Brain microvascular endothelial cell (primary cell): ENCODE results near the gene USH2A.
A peak's percentile ranks its signal among the peaks of the same experiment; 100 is the strongest.

Experiments used
- DNase-seq: peaks from one replicate; pipeline ENCODE4 v3.0.0-alpha.2; 2020
- H3K27ac ChIP-seq: fragments of 250-450 bp; sonication (Bioruptor Pico); 2 replicates; pipeline ENCODE4 v1.5.1; 2020; ENCODE audit warnings: mild to moderate bottlenecking, moderate library complexity
- H3K27me3 ChIP-seq: fragments of 250-450 bp; sonication (Bioruptor Pico); replicated peaks from 2 replicates; pipeline ENCODE4 v1.5.1; 2020; ENCODE audit warnings: mild to moderate bottlenecking
- H3K36me3 ChIP-seq: fragments of 250-450 bp; sonication (Bioruptor Pico); replicated peaks from 2 replicates; pipeline ENCODE4 v1.5.1; 2020; ENCODE audit warnings: mild to moderate bottlenecking
- H3K4me3 ChIP-seq: 2 replicates; pipeline ENCODE4 v1.5.1; 2011; ENCODE audit warnings: low read depth, mild to moderate bottlenecking, control low read depth, low read length, moderate library complexity
- in situ Hi-C: cut with HindIII; loops from 2 replicates; pipeline ENCODE4 v1.10.0; 2017; ENCODE audit warnings: low sequenced_read_pairs, low pct_ligation_motif_present
- TF ChIP-seq, protein P1 (sequence below): IDR thresholded peaks from 2 replicates; pipeline ENCODE4 v1.5.1; 2011; ENCODE audit warnings: low read depth, mild to moderate bottlenecking, moderate library complexity, low read length, control low read depth, inconsistent platforms; ENCODE audit errors: missing control alignments

The USH2A gene

DNA sequence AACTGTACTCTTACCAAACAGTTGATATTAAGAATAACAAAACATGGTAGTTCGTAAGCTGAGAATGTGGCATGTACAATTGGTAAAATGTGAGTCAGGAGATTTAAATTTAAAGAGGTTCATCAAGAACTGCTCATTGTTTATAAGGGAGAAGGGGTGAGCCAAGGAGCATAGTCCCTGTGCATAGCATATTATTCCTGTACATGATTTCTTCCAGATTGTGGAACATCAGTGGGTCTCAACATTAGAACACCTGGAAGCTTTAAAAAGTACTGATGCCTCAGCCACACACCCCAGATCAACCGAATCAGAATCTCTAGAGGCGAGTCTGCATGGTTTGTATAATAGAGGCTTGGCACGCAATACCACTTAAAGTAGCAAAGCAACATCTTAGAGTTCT is 800.1 kb downstream of the USH2A start:
- H3K4me3 ChIP-seq, result no peak overlapping the region
- in situ Hi-C loops, result no loop called here
- no peak for DNase-seq
- no peak overlapping the region for H3K27ac ChIP-seq
- peaks cover 4% of the 10 kb centered on the region for H3K36me3 ChIP-seq
- TF ChIP-seq, protein P1, sequence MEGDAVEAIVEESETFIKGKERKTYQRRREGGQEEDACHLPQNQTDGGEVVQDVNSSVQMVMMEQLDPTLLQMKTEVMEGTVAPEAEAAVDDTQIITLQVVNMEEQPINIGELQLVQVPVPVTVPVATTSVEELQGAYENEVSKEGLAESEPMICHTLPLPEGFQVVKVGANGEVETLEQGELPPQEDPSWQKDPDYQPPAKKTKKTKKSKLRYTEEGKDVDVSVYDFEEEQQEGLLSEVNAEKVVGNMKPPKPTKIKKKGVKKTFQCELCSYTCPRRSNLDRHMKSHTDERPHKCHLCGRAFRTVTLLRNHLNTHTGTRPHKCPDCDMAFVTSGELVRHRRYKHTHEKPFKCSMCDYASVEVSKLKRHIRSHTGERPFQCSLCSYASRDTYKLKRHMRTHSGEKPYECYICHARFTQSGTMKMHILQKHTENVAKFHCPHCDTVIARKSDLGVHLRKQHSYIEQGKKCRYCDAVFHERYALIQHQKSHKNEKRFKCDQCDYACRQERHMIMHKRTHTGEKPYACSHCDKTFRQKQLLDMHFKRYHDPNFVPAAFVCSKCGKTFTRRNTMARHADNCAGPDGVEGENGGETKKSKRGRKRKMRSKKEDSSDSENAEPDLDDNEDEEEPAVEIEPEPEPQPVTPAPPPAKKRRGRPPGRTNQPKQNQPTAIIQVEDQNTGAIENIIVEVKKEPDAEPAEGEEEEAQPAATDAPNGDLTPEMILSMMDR, result no peak
- H3K27me3 ChIP-seq, result no peaks in the 10 kb centered on the region

DNA sequence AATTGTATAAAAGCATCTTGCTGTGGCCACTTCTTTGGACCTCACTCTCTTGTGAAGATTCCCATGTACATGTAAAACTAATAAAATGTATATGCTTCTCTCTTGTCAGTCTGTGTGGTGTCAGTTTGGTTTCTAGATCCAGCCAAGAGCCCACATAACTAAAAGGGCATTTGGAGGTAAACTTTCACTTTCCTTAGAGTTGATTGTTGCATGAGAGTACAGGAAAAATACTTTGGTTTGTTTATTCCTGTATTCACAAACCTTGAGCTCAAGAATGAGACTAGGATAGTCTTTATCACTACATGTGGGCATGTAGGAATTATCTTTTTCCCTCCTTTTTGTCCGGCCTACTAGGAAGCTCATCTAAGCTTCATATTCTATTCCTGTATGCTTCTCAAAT is 805.3 kb downstream of the USH2A start:
- Histone ChIP-seq H3K27me3 (no peaks in the 10 kb centered on the region), H3K36me3 (peaks cover 10% of the 10 kb centered on the region), H3K4me3 (no peak overlapping the region), H3K27ac (no peak overlapping the region)
- in situ Hi-C loops, result no loop called here
- TF ChIP-seq, protein P1, result no peak
- DNase-seq, result no peak

DNA sequence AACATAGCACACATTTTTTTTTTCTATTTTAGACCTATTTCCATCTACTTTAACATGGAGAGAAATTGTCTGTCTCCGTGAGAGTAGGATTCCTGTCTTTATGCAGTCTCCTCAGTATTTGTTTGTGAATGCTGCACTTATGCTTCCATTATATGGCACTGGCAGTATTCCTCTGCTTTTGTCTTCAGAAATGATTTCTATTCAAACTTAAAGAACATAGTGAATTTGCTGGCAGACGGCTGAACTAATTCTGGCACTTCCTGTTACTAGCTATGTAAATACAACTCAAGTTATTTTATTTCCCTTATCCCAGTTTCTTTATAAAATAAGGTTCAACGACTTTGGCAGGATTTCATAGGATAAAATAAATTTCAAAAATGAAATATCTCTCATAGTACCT is 810.9 kb downstream of the USH2A start:
- no peak overlapping the region for H3K27ac ChIP-seq
- DNase-seq, result no peak
- H3K36me3 ChIP-seq, result peaks cover 12% of the 10 kb centered on the region
- H3K27me3 ChIP-seq, result no peaks in the 10 kb centered on the region
- H3K4me3 ChIP-seq, result no peak overlapping the region
- in situ Hi-C loops, result no loop called here
- TF ChIP-seq, protein P1, result no peak

DNA sequence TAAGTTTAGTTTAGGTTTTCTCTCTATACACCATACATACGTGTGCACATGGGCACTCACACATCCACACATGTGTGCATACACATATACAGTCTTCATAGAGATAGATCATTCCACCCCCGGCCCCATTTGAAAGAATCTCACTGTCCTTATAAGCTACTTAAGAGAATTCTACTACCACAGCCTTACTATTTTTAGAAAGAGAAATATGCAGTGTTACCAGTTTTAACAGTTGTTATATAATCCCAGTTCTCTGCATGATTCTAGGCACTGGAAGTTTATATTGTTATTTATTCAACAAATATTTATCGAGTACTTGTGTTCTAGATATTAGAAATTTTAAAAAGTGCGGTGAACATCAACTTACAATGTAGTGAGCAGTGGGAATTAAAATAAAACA is 814.6 kb downstream of the USH2A start:
- DNase-seq, result no peak
- TF ChIP-seq, protein P1, result no peak
- no peak overlapping the region for H3K27ac ChIP-seq
- H3K4me3 ChIP-seq, result no peak overlapping the region
- in situ Hi-C loops, result no loop called here
- no peaks in the 10 kb centered on the region for H3K27me3 ChIP-seq
- H3K36me3 ChIP-seq, result peaks cover 12% of the 10 kb centered on the region

DNA sequence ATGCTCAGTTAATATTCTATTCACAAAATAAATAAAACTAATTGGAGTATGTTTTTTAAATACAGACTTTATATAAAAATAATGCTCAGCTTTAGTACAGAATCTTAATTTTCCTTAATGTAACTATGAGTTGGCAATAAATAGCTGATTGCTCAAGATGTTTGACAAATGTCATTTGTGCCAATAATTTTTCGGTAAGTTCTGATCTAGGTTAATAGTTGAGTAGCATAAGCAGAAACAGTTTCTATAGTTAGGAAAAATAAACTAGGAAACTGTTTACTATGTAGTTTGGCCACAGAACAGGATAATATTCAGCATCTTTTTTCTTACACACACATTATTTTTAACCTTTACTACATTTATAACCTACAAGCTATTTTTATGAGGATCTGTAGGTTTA is 815.8 kb downstream of the USH2A start:
- DNase-seq, result no peak
- Histone ChIP-seq H3K27ac (no peak overlapping the region), H3K4me3 (no peak overlapping the region), H3K27me3 (no peaks in the 10 kb centered on the region), H3K36me3 (peaks cover 6% of the 10 kb centered on the region)
- in situ Hi-C loops, result no loop called here
- TF ChIP-seq, protein P1, result no peak

DNA sequence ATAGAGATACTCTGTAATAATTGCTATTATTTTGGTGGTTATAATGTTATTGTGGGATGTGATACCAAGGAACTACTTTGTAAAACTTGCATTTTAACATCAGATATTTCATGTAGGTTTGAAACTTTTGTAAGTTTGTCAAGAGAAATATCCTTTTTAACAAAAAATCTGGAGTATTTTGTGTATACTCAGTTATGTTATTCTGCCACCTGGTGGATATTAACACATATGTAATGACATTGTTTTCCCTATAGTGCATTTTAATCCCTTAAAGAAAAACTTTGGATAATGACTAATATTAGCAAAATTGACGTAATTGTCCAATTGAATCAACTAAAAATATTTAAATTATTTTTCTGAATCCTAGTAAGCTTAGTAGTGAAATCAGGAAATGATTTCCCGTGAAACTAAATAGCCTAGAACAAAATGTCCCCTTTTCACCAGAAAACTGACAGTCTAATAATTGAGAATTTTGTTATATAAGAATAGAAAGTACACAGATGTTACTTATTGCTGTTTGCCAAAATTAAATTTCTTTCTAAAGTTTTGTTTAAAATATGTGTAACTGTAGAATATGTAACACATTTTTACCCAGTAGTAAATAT is 816.6 kb downstream of the USH2A start:
- in situ Hi-C loops, result no loop called here
- peaks cover 6% of the 10 kb centered on the region for H3K36me3 ChIP-seq
- no peak overlapping the region for H3K27ac ChIP-seq
- TF ChIP-seq, protein P1, result peak; percentile 15
- H3K27me3 ChIP-seq, result no peaks in the 10 kb centered on the region
- H3K4me3 ChIP-seq, result no peak overlapping the region
- DNase-seq, result no peak
